Cardiac fibroblast (primary cell): ENCODE measurements around the gene LOXL1.
A peak's percentile ranks its signal among the peaks of the same experiment; 100 is the strongest.

Experiments
- DNase-seq, 2 donors: peaks; one replicate each; pipeline versions ENCODE4 v3.0.0 to v3.0.0-alpha.2; 2010; ENCODE audit warnings: low read depth in 2 of 2
- H3K4me3 ChIP-seq, 2 donors: replicated peaks in 1 of 2; 1 replicate in 1 of 2; 2 replicates in 1 of 2; pipeline ENCODE4 v1.5.1; 2011; ENCODE audit warnings: low read depth in 2 of 2, low read length in 2 of 2, mild to moderate bottlenecking in 2 of 2, moderate library complexity in 1 of 2
- CTCF ChIP-seq: IDR thresholded peaks from one replicate; pipeline ENCODE4 v1.5.1; 2011; ENCODE audit warnings: low read depth, mild to moderate bottlenecking, low read length, inconsistent platforms

Gene LOXL1

GRCh38 chr15:73906346-73907034 lies 19.8 kb upstream of the LOXL1 start:
- TF ChIP-seq CTCF: no peak
- no peak overlapping the region for H3K4me3 ChIP-seq
- DNase-seq: peak; percentile 26 to 47

- H3K4me3 ChIP-seq: no peak overlapping the region
- no peak for TF ChIP-seq CTCF
- no peak for DNase-seq
Measured at GRCh38 chr15:73907035-73907408, 19.2 kb upstream of the LOXL1 start.

- H3K4me3 ChIP-seq: no peak overlapping the region
- DNase-seq: peak; percentile 80 to 81
- peak; percentile 97 for TF ChIP-seq CTCF
Measured at GRCh38 chr15:73908030-73908821, 18.0 kb upstream of the LOXL1 start.

- TF ChIP-seq CTCF: no peak
- DNase-seq: no peak
- H3K4me3 ChIP-seq: no peak overlapping the region
Measured at GRCh38 chr15:73908822-73909122, 17.5 kb upstream of the LOXL1 start.

GRCh38 chr15:73909651-73910050 lies 16.6 kb upstream of the LOXL1 start:
- TF ChIP-seq CTCF: no peak
- no peak overlapping the region for H3K4me3 ChIP-seq
- DNase-seq: no peak

- no peak for TF ChIP-seq CTCF
- H3K4me3 ChIP-seq: no peak overlapping the region
- DNase-seq: no peak
Measured at GRCh38 chr15:73910522-73911303, 15.5 kb upstream of the LOXL1 start.
